NT2/D1 (cell line): Measurements from ENCODE around the gene FOXN4.
"Not testable (repeated sequence)": the region's sequence is repeated elsewhere in the genome, so short reads cannot be mapped to it uniquely, and the experiment has no call there.

Source experiments
- DNase-seq: peaks from one replicate; pipeline ENCODE4 v3.0.0-alpha.2; 2011; ENCODE audit warnings: low read depth, low spot score
- H3K27me3 ChIP-seq: 2 replicates; pipeline ENCODE4 v1.6.0; 2011; ENCODE audit warnings: mild to moderate bottlenecking; ENCODE audit not compliant: insufficient read length, insufficient read depth
- H3K36me3 ChIP-seq: 2 replicates; pipeline ENCODE4 v1.6.1; 2011; ENCODE audit warnings: mild to moderate bottlenecking, low read length, mixed read lengths; ENCODE audit not compliant: insufficient read depth, insufficient read length
- H3K4me1 ChIP-seq: 2 replicates; pipeline ENCODE4 v1.5.1; 2011; ENCODE audit not compliant: insufficient read depth, insufficient read length
- H3K4me3 ChIP-seq: 2 replicates; pipeline ENCODE4 v1.5.1; 2011; ENCODE audit warnings: low read depth; ENCODE audit not compliant: insufficient read length
- H3K9ac ChIP-seq: 2 replicates; pipeline ENCODE4 v1.6.0; 2011; ENCODE audit warnings: low read depth; ENCODE audit not compliant: insufficient read length
- H3K9me3 ChIP-seq: 2 replicates; pipeline ENCODE4 v1.5.1; 2011; ENCODE audit warnings: mild to moderate bottlenecking, low read length; ENCODE audit not compliant: insufficient read depth
- SUZ12 ChIP-seq: IDR thresholded peaks from 2 replicates; pipeline ENCODE4 v1.6.1; 2011; ENCODE audit not compliant: insufficient read length, insufficient read depth; ENCODE audit errors: extremely low read depth
- YY1 ChIP-seq: IDR thresholded peaks from 2 replicates; pipeline ENCODE4 v1.6.1; 2011; ENCODE audit not compliant: insufficient read length, insufficient read depth
- ZNF274 ChIP-seq: IDR thresholded peaks from 2 replicates; pipeline ENCODE4 v1.6.1; 2011; ENCODE audit warnings: mild to moderate bottlenecking, low read depth, low read length

FOXN4 gene

DNA sequence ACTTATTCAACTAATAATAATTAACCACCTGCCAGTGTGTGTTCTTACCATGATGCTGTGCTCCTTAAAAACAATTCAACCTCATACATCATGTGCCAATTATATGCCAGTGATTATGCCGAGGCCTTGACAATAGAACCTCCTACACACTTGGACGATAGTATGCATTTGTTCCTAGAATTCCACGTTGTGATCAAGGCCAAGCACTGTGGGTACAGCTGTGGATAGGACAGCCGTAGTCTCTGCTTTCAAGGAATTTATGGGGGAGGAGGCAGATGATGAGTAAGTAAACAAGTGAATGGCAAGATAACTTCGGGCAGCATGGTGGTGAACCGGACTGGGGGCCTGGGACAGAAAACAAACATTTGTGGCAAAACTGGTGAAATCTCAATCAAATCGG, 20.6 kb upstream of the FOXN4 start:
- no peaks in the 10 kb centered on the region for H3K27me3 ChIP-seq
- TF ChIP-seq SUZ12 (no peak), ZNF274 (no peak), YY1 (no peak)

GRCh38 chr12:109329003-109329402, 19.9 kb upstream of the FOXN4 start:
- no peaks in the 10 kb centered on the region for H3K9me3 ChIP-seq
- H3K27me3 ChIP-seq: no peaks in the 10 kb centered on the region
- no peak for DNase-seq
- peaks cover 3% of the 10 kb centered on the region for H3K4me1 ChIP-seq
- H3K9ac ChIP-seq: no peak overlapping the region
- no peak overlapping the region for H3K4me3 ChIP-seq
- TF ChIP-seq SUZ12 (no peak), YY1 (no peak), ZNF274 (no peak)
- H3K36me3 ChIP-seq: no peaks in the 10 kb centered on the region

More for the DNA sequence above, 20.6 kb upstream of the FOXN4 start:
- Histone ChIP-seq H3K4me1 (no peaks in the 10 kb centered on the region), H3K36me3 (no peaks in the 10 kb centered on the region), H3K9me3 (no peaks in the 10 kb centered on the region), H3K9ac (no peak overlapping the region), H3K4me3 (no peak overlapping the region)
- DNase-seq: no peak

DNA sequence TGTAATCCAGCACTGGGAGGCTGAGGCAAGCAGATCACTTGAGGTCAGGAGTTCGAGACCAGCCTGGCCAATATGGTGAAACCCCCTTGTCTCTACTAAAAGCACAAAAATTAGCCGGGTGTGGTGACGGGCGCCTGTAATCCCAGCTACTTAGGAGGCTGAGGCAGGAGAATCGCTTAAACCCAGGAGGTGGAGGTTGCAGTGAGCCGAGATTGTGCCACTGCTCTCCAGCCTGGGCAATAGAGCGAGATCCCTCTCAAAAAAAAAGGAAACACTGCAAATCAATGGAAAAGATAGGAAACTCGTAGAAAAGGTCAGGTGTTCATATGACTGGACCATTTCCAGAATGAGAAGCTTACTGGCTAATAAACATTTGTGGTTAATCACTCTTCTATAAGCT, 12.2 kb upstream of the FOXN4 start:
- not testable (repeated sequence) for H3K4me3 ChIP-seq, H3K27me3 ChIP-seq, H3K36me3 ChIP-seq, H3K4me1 ChIP-seq, H3K9me3 ChIP-seq, H3K9ac ChIP-seq, DNase-seq

GRCh38 chr12:109310247-109311125, 1.4 kb upstream of the FOXN4 start:
- H3K9me3 ChIP-seq: no peaks in the 10 kb centered on the region
- peak overlapping the region; percentile 66 for H3K4me3 ChIP-seq
- no peak for DNase-seq
- H3K9ac ChIP-seq: peak overlapping the region; percentile 78
- TF ChIP-seq YY1: no peak
- no peak for TF ChIP-seq ZNF274
- TF ChIP-seq SUZ12: no peak
- peaks cover 53% of the 10 kb centered on the region for H3K27me3 ChIP-seq
- H3K36me3 ChIP-seq: no peaks in the 10 kb centered on the region
- H3K4me1 ChIP-seq: peaks cover 6% of the 10 kb centered on the region

GRCh38 chr12:109309381-109310246, 530 bp upstream of the FOXN4 start:
- H3K4me3 ChIP-seq: peak overlapping the region; percentile 66
- TF ChIP-seq ZNF274 (no peak), SUZ12 (peak; percentile 67), YY1 (no peak)
- H3K4me1 ChIP-seq: peaks cover 6% of the 10 kb centered on the region
- no peak for DNase-seq
- H3K9me3 ChIP-seq: no peaks in the 10 kb centered on the region
- H3K36me3 ChIP-seq: no peaks in the 10 kb centered on the region
- H3K9ac ChIP-seq: peak overlapping the region; percentile 78
- peaks cover 53% of the 10 kb centered on the region for H3K27me3 ChIP-seq

DNA sequence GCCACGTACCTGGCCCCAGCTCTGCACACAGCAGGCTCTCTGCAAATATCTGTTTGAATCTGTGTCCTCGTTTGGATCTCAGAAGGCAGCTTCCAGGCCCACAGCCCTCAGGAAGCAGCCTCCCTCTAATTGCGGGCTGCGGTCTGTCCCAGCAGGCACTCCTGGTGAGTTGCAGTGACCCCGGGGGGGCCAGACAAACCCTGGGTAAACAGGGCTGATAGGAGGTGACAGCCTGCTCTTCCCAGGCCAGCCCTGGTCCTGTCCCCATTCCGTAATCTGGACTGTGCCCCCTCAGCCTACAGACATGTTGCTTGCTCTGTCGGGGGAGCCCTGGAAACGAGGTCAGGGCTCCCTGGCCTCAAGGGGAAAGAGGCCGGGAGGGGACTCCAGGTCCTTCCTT, 2.0 kb downstream of the FOXN4 start:
- peaks cover 49% of the 10 kb centered on the region for H3K27me3 ChIP-seq
- no peaks in the 10 kb centered on the region for H3K9me3 ChIP-seq
- H3K9ac ChIP-seq: no peak overlapping the region
- DNase-seq: no peak
- no peaks in the 10 kb centered on the region for H3K36me3 ChIP-seq
- TF ChIP-seq SUZ12 (no peak), YY1 (no peak), ZNF274 (no peak)
- no peak overlapping the region for H3K4me3 ChIP-seq
- peaks cover 6% of the 10 kb centered on the region for H3K4me1 ChIP-seq

GRCh38 chr12:109305547-109305946, 3.5 kb downstream of the FOXN4 start:
- no peak for TF ChIP-seq ZNF274
- TF ChIP-seq SUZ12: no peak
- no peak for TF ChIP-seq YY1
- no peak for DNase-seq
- no peak overlapping the region for H3K4me3 ChIP-seq
- peaks cover 6% of the 10 kb centered on the region for H3K4me1 ChIP-seq
- H3K36me3 ChIP-seq: no peaks in the 10 kb centered on the region
- H3K9me3 ChIP-seq: no peaks in the 10 kb centered on the region
- H3K27me3 ChIP-seq: peaks cover 34% of the 10 kb centered on the region
- no peak overlapping the region for H3K9ac ChIP-seq
